ENCODE measurements around the gene PTPDC1.

DNA sequence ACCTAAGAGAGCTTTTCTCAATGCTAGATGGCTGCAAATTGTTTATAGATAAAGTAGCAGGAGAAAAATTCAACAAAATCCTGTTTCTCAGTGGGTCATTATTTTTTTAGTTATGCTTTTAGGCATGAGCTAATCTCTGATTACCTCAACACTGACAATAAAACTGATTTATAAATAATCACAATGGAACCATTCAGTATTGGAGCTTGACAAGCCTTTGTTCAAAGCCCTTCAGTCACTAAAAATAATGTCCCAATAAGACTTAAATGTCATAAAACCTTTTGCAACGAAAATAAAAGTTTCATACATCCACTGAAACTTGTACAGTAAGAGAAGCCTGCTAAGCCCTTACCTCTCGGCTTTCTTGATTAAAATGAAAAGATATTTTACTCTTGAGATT lies 27.2 kb downstream of the PTPDC1 start:
- TF ChIP-seq POLR2AphosphoS5 (IDR thresholded peaks at IDR 0.05; ENCODE audit: insufficient read depth in 1 of 2, low read depth in 1 of 2): no peak
- TF ChIP-seq, protein P1, sequence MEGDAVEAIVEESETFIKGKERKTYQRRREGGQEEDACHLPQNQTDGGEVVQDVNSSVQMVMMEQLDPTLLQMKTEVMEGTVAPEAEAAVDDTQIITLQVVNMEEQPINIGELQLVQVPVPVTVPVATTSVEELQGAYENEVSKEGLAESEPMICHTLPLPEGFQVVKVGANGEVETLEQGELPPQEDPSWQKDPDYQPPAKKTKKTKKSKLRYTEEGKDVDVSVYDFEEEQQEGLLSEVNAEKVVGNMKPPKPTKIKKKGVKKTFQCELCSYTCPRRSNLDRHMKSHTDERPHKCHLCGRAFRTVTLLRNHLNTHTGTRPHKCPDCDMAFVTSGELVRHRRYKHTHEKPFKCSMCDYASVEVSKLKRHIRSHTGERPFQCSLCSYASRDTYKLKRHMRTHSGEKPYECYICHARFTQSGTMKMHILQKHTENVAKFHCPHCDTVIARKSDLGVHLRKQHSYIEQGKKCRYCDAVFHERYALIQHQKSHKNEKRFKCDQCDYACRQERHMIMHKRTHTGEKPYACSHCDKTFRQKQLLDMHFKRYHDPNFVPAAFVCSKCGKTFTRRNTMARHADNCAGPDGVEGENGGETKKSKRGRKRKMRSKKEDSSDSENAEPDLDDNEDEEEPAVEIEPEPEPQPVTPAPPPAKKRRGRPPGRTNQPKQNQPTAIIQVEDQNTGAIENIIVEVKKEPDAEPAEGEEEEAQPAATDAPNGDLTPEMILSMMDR (IDR thresholded peaks at IDR 0.05): no peak
